Epithelial cell of prostate (primary cell): Measurements from ENCODE around the gene AP1B1.

Experiments used
- DNase-seq: peaks from one replicate; pipeline ENCODE4 v3.0.0-alpha.2; 2011; ENCODE audit warnings: low read depth, low spot score
- H3K27ac ChIP-seq: fragments of 450-650 bp; 2 replicates; pipeline ENCODE4 v1.5.1; 2017; ENCODE audit warnings: mild to moderate bottlenecking

AP1B1 gene

DNA sequence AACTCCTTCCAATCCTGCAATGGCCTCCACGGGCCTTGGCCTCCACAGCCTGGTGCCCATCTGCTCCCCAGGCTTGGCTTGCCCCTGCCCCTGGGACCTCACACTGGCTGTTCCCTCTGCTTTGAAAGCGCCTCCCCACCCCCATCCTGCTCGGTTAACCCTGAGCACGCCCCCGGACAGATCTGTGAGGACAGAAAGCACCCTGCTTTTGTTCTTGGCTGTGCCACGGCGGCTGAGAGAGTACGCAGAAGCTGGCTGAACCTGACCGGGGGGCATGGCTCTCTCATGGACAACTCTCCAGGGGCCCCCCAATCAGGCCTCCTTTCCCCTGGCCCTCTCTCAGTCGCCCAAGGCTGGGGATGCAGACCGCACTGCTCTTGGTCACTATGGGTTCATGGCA is 52.7 kb downstream of the AP1B1 start:
- DNase-seq: no peak
- no peak overlapping the region for H3K27ac ChIP-seq

DNA sequence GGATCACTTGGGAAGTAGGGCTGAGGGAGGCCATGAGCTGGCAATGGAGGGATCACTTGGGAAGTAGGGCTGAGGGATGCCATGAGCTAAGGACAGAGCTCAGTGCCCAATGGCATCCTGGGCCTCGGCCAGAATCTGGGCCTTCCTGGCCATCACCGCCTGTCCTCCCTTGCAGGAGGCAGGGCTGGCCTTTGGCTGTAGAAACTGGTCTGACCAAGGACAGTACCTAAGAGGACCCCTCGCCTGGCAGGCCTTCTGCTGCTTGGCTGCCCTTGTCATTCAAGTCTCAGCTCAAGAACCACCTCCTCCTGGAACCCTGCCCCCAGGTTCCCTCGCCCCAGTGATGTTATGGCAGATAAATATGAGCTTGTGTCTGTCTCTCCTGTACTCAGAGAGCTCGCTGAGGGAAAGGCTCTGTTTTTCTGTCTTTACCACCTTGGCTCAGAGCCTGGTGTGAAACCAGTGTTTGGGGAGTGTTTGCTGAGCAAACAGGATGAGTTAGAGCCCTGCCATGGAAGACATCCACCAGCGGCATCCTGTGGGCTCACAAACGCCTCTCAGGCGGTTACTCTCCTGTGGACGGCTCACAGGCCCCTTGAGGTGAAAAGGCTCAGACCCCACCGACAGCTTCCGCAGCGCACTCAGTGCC is 53.5 kb downstream of the AP1B1 start:
- H3K27ac ChIP-seq: no peak overlapping the region
- DNase-seq: no peak

DNA sequence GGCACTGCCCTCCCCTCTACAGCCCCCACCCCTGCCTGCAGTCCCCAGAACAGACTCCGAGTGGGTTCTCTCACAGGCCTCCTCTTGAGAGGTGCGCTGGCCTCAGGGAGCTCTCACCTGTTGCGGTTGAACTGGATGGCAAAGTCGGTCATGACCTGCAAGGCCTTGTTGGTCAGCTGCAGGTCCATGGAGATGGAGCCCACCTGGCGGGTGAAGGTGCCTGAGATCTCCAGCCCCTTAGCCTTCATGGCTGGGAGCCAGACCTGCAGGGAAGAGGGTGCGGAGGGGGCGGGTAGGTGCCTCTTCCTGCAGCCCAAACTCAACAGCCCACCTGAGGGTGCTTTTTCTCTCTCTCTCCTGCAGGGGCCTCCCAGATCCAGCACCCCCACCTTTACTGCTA is 54.2 kb downstream of the AP1B1 start:
- DNase-seq: no peak

DNA sequence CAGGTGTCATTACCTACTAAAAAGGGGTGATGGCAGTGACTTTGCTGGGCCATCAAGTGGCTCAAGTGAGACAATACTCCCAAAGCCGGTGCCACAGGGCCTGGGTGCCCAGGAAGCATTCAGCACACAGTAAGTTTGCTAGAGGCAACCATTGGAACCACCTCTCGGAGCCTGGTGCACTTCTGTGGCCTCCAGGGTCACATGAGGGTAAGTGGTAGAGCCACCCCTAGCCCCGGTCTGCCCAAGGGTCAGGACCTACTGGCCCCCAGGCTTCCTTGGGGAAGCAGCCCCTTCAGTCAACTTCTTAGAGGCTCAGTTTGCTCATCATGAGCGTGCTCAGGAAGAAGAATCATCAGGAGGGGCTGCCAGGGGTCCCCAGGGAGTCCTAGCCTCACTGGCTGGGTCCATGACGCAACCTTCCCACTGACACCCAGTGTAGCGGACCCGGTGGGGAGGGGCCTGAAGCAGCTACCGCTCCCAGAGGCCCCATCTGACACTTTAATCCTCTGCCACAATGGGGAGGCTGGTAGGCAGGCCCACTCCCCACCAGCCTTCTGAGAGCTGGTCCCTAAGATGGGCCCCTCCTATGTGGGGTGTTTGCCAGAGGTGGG is 55.4 kb downstream of the AP1B1 start:
- no peak for DNase-seq
- no peak overlapping the region for H3K27ac ChIP-seq

More for the DNA sequence above, 54.2 kb downstream of the AP1B1 start:
- no peak overlapping the region for H3K27ac ChIP-seq

DNA sequence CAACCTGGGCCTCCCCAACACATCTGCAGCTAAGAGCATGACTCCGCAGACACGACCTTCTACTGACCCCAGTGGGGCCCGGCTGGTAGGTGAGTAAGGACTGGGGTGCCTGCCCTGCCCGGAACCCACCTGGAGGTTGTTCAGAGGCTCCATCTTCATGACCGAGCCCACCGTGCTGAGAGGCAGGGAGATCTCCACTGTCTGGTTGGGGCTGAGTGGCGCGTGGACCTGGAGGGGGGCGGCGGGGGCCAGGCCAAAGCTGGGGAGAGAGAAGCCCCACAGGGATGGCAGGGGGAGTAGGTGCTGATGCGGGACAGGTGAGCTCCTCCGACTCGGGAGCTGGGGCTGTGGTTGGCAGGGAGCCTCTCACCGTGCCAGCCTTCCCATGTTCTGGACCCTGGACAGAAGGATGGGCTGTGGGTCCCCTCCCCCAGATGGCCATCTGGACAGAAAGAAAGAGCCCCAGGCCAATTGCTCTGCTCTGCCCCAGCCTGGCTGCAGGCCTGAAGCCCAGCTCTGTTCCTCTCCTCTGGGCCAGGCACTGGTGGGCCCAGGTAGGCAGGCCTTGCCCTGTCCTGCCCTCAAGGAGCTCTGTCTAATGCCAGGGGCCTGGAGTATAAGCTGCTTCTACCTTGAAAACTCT is 56.6 kb downstream of the AP1B1 start:
- H3K27ac ChIP-seq: no peak overlapping the region
- DNase-seq: no peak

DNA sequence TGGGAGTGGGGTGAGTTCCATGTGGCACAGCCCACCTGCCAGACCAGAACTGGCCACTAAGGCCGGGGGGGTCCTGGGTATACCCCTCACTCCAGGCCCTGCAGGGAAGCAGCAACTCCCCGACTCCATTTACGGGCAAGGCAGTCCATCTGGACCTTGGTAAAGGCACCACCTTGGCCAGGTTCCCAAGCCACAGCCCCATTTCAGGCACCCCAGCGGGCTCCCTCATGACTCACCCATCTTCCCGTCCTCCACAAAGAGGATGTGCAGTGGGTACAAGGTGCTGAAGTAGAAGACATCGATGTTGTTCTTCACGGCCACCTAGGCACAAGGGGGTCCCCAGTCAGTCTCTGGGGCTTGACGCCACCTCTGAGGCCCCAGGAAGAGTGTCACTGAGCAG is 57.2 kb downstream of the AP1B1 start:
- DNase-seq: no peak
- H3K27ac ChIP-seq: no peak overlapping the region

DNA sequence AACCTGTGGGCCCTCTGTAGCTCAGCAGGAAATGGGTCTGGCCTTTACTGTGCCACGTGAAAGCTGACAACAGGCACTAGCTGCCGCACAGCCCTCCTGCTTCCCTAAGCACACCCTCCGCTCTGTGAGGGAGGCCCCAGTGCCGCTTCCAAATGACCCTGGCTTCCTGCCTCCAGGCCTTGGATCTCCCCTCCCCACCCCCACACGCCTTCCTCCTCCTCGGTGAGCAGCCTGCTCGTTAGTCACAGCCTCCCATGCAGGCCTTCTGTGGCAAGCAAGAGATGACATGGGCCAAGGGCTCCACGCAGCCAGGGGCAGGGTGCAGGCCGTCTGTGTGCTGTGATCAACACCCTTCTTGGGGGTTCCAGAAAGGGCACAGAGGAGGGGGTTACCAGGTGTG is 57.6 kb downstream of the AP1B1 start:
- DNase-seq: no peak

DNA sequence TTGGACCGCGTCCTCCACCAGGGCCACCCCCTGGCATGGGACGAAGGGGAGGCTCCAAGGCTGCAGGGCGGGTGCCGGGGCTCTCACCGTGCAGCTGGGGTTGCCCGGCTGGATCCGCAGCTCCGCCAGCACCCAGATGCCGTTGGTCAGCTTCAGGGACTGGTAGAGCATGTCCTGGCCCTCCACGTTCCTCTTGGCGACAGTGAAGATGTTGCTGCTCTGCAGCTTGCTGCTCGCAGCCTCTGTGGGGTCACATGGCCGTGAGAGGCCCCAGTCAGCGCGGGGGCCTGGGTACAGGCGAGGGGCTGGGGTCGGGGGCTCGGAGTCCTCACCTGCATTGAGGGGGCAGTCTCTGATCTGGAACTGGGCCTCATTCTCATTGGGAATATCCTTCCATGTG is 58.1 kb downstream of the AP1B1 start:
- H3K27ac ChIP-seq: no peak overlapping the region
- no peak for DNase-seq

More for the DNA sequence above, 57.6 kb downstream of the AP1B1 start:
- no peak overlapping the region for H3K27ac ChIP-seq

DNA sequence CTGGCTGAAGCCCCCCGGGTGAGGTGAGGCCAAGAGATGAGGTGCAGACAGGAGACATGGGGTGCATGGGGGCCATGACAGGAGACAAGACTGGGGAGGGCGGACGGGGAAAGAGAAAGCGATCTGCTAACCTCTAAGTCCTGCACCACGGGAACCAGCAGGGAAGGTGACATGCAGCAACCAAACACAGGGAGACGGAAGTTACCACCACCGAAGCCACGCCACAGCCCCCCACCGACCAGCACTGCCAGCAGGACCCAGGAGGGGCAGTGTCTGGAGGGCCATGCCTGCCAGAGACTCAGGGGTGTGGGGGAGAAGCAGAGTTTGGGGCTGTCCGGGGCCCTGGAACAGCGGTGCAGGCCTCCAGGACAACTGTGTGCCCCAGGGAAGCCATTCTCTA is 58.8 kb downstream of the AP1B1 start:
- no peak for DNase-seq
- no peak overlapping the region for H3K27ac ChIP-seq

DNA sequence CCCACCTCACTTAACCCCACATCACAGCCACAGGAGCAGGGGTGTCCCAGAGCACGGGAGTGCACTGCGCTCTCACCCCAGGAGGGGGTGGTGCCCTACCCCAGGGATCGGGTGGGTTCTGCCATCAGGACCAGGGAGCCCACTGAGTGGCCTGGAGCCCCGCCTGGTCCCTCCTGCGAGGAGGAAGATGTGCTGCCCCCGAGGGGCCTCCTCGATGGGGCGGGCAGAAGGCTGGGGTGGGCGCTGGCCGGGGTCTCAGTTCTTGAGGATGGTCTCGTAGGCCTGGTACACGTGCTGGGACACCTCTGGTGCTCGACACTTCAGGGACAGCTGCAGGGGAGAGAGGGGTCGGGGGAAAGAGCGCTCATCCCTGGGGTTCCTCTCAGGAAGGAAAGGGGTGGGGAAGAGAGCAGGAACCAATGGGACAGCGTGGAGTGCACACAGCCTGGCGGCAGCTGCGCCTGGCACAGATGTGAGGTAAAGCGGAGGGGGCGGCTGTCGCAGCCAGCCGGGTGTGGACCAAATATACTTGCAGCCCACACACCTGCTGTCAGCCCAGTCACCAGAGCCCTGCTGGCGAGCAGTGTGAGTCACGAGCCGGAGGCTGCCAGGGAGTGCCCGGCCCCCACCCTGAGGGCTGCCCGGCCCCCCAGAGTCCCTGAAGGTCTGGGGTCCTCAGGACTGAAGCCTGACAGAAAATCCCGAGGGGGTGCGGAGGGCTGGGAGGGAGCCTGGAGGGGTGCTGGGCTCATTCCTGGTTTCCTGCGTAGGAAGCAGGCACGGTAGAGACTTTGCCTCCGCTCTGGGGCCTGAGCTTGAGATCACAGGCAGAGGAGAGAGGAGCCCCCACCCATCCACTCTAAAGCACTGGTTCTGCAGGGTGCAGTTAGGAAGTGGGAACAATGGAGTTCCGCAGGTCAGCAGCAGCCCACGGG is 59.5 kb downstream of the AP1B1 start:
- DNase-seq: no peak
- no peak overlapping the region for H3K27ac ChIP-seq

DNA sequence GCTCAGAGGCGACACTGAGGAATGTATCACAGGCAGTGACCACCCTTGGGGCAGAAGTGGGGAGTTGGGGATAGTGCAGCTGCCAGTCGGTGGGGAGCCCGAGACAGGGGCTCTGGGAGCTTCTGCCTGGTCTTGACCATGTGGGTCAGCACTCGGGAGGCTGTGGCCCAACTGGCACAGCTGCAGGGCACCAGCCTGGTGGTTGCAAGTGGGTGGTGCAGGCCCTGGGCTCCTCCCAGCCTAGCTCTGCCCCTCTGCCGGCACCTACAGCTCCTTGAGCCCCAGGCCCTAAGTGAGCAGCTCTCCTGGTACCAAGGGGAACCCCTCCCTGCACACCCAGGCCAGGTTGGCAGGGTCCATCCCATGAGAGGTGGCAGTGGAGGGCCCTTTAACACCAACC is 60.3 kb downstream of the AP1B1 start:
- H3K27ac ChIP-seq: no peak overlapping the region
- DNase-seq: no peak

DNA sequence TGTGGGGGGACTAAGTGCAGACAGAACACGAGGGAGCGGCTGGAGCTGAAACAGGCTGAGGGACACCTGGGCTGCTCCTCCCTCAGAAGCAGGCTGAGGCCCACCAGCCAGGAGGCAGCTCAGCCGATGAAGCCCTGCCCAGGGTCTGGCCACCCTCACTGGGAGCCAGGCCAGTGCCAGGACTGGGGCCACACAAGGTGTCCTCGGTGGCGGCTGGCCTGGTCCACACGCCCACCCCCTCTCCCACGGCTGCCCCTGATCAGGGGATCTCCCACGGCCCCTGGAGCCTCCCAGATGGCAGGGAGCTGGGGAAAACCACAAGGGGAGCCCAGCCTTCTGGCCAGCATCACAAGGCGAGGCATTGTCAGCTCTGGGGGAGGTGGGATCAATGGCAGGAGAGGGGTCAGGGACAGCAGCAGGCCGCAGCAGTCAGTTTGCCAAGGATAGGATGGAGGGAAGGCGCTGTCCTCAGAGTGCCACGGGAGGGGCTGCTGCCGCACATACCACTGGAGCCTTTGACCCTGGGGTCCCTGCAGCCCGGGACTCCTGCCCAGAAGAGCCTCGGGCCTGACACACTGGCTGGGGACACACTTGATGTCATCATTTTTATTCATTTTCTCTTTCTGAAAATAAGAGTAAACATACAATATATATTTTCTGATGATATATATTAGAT is 61.1 kb downstream of the AP1B1 start:
- no peak overlapping the region for H3K27ac ChIP-seq
- DNase-seq: no peak

DNA sequence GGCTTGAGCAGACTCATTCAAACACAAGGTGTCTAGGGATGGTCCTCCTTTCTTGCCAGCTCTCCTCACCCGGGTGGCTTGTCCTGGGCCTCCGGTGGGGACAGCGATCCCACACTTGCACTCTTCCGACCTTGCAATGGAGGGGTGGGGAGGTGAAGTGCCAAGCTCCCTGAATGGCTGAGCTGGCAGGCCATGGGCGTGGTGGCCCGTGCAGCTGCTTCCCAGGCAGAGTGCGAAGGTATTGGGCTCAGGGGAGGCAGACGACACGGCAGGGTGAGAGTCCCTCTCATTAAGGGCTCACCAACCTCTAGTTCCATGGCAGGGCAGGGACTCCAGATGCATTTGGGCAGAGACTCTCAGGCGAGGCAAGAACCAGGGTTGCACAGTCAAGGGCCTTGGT is 61.9 kb downstream of the AP1B1 start:
- DNase-seq: no peak

DNA sequence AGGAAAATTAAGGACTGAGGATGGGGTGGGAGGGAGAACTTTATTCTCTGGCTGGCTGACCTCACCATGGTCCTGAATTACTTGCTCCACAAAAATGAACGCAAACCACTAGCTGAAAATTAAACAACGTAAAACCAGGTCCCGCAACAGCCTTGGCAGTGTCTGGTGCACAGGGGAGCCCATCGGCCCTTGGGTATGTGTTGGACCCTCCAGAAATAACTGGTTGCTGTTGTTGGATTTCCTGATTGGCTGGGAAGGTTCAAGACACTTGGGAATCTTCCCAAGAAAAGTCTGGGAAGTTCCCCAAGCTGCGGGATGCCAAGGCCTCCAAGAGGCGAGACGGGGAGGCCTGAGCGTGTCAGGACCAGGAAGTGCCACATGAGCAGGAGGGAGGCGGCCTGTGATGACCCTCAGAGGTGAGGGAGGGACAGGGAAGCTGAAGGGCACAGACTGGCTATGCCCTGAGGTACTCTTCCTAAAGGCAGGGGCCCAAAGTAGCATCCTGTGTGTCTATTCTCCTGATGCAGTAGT is 62.5 kb downstream of the AP1B1 start:
- DNase-seq: no peak
- no peak overlapping the region for H3K27ac ChIP-seq

More for the DNA sequence above, 61.9 kb downstream of the AP1B1 start:
- H3K27ac ChIP-seq: no peak overlapping the region

DNA sequence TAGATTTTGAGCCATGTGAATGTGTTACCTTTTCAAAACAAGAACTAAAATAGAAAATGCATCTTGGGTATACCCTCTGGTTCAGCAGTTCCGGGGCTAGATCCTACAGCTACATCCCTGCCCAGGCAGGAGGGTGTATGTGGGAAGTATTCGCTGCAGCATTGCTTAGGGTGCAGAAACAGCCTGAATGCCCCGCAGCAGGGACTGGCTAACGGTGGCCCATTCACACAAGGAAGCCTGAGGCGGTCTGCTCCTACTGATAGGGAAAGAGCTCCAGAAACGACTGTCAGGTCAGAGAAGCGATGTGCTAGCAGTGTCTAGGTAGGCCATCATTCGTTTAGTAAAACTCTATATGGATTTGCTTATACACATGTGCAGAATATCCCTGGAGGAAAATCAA is 63.0 kb downstream of the AP1B1 start:
- H3K27ac ChIP-seq: no peak overlapping the region
- no peak for DNase-seq

DNA sequence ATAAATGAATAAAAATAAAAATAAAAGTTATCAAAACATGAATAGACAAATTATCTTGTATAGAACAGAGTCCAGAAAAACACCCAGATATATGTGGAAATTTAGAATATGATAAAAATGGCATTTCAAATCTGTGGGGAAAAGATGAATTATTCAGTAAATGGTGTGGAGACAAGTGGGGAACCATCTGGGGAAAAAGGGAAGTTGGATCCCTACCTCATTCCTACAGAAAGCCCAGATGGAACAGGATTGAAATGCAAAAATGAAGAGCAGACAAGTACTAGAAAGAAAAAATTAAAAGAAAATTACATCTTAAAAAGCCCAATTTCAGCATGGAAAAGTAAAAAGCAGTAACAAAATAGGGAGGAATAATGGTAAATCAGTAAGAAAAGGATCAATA is 64.7 kb downstream of the AP1B1 start:
- no peak for DNase-seq
- no peak overlapping the region for H3K27ac ChIP-seq

DNA sequence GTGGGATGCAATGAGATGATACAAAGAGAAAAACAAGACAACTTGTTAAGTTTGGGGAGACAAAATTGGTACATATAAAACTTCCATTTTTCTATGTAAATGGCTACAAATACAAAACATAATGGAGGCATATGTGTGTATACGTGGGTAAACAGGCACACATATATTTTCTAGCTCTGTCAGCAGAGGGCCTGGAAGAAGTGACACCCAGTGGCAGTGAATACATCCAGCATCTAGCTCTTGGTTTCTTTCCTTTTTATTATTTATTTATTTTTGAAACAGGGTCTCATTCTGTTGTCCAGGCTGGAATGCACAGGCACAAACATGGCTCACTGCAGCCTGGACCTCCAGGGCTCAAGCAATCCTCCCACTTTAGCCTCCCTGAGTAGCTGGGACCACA is 67.8 kb downstream of the AP1B1 start:
- no peak overlapping the region for H3K27ac ChIP-seq
- no peak for DNase-seq

DNA sequence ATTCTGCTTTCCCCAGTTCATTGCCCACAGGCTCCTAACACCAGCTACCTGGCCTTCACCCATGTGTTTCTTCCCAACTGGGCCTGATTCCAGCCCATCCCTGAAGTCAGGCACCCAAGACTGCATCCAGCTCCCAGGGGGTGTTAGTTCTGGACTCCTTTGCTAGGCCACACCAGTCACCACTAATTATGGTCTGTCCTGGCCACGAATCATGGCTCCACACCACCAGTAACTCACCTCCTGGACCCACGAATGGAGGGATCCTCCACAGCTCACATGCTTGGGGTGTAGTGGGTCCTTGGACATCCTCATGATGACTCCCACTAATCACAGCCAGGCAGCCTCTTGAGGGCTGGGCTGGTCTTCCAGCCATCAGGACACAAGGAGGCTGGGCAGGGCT is 69.3 kb downstream of the AP1B1 start:
- H3K27ac ChIP-seq: no peak overlapping the region

DNA sequence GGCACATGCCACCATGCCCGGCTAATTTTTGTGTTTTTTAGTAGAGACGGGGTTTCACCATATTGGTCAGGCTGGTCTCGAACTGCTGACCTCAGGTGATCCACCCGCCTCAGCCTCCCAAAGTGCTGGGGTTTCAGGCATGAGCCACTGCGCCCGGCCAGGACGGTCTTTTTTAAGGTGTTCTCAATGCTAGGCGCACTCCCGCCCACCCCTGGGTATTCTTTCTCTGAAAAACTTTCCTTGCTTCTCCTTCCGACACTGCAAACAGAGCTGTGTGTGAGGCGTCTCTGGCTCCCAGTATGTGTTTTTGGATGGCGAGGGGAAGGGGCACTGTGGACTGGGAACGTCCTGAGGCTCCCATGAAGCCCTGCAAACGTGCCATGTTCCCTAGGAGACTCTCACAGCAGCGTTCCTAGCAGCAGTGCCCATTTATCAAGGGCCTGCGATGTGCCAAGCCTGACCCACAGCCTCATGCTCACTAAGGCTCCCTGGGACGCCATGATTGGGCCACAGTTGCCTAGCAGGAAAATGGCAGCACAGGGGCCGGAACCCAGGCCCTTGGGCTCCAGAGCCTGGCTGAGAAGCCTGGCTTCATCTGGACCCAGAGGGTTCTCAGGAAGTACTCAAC is 70.4 kb downstream of the AP1B1 start:
- no peak overlapping the region for H3K27ac ChIP-seq
- no peak for DNase-seq

More for the DNA sequence above, 69.3 kb downstream of the AP1B1 start:
- DNase-seq: no peak
